Endothelial cell of umbilical vein (primary cell): ENCODE measurements around the gene KCNB1. TPM values are rescaled to one million over a fixed set of nuclear protein-coding genes. Genes with fewer than 3 reads are reported as not detected.

ENCODE experiments used
- BruUV-seq: library from RNA; stranded (reverse); fragments of 400-500 nt; replicated peaks from 2 replicates; lab custom pipeline; 2021; lab: Mats Ljungman, UMichigan
- CTCF ChIA-PET: fragments of 300-600, 350-600 bp; sonication (Branson Sonifier 250); formaldehyde crosslinking; loops from one replicate; lab custom pipeline; 2021; ENCODE audit warnings: antibody characterized with exemption, inconsistent platforms; lab: Charles Lee
- POLR2A ChIA-PET: fragments of 300-600, 350-600 bp; sonication (Branson Sonifier 250); formaldehyde crosslinking; loops from one replicate; lab custom pipeline; 2021; ENCODE audit warnings: antibody characterized with exemption, inconsistent platforms; lab: Charles Lee
- DNase-seq: peaks from one replicate; pipeline ENCODE4 v3.0.0-alpha.2; 2011; ENCODE audit warnings: low read depth, low spot score
- FAIRE-seq: peaks from 2 replicates; lab custom pipeline; 2011; peaks lifted over from hg19 to GRCh38; lab: Jason Lieb, UNC
- H2AFZ ChIP-seq: 2 replicates; pipeline ENCODE4 v1.6.0; 2012; ENCODE audit warnings: low read depth, low read length, control low read depth, inconsistent platforms
- H3K27ac ChIP-seq: 2 replicates; pipeline ENCODE4 v1.5.1; 2011; ENCODE audit warnings: low read depth, mild to moderate bottlenecking, control low read depth, low read length, moderate library complexity; ENCODE audit not compliant: insufficient read depth
- H3K27me3 ChIP-seq, 2 experiments: 2 replicates each; pipeline versions ENCODE4 v1.6.0 to v1.6.1; 2011; ENCODE audit warnings: low read length in 2 of 2, mixed read lengths in 1 of 2; ENCODE audit not compliant: control insufficient read depth in 2 of 2, insufficient read depth in 2 of 2
- H3K36me3 ChIP-seq, 2 experiments: 2 replicates in 1 of 2; 3 replicates in 1 of 2; pipeline ENCODE4 v1.5.1; 2011; ENCODE audit warnings: low read length in 2 of 2, mild to moderate bottlenecking in 1 of 2, moderate library complexity in 1 of 2; ENCODE audit not compliant: control insufficient read depth in 2 of 2, insufficient read depth in 2 of 2; ENCODE audit errors: extremely low read depth in 1 of 2
- H3K4me1 ChIP-seq: 3 replicates; pipeline ENCODE4 v1.5.1; 2011; ENCODE audit warnings: mild to moderate bottlenecking, low read length; ENCODE audit not compliant: control insufficient read depth, insufficient read depth; ENCODE audit errors: extremely low read depth
- H3K4me2 ChIP-seq: 2 replicates; pipeline ENCODE4 v1.6.1; 2011; ENCODE audit warnings: low read length, control low read depth, mixed read lengths; ENCODE audit not compliant: insufficient read depth
- H3K4me3 ChIP-seq, 3 experiments: fragments of 200-600 bp in 1 of 3; sonication (generic), shearing (Covaris generic) in 1 of 3; replicated peaks in 1 of 3; 2 replicates each; pipeline ENCODE4 v1.5.1; 2011 to 2016; ENCODE audit warnings: control low read depth in 3 of 3, low read length in 3 of 3, mild to moderate bottlenecking in 2 of 3, inconsistent platforms in 1 of 3, low read depth in 1 of 3, moderate library complexity in 1 of 3; ENCODE audit not compliant: insufficient read depth in 1 of 3
- H3K79me2 ChIP-seq: 2 replicates; pipeline ENCODE4 v1.6.0; 2012; ENCODE audit warnings: low read length, inconsistent platforms; ENCODE audit not compliant: control insufficient read depth, insufficient read depth
- H3K9ac ChIP-seq: replicated peaks from 2 replicates; pipeline ENCODE3; 2011; ENCODE audit warnings: low read length, control low read depth; ENCODE audit not compliant: insufficient read depth; ENCODE audit errors: extremely low read depth
- H3K9me1 ChIP-seq: replicated peaks from 3 replicates; pipeline ENCODE4 v1.6.0; 2011; ENCODE audit warnings: mild to moderate bottlenecking, low read length; ENCODE audit not compliant: control insufficient read depth, insufficient read depth; ENCODE audit errors: extremely low read depth
- H3K9me3 ChIP-seq: replicated peaks from 2 replicates; pipeline ENCODE4 v1.5.1; 2012; ENCODE audit warnings: low read length, inconsistent platforms; ENCODE audit not compliant: control insufficient read depth, insufficient read depth
- H4K20me1 ChIP-seq: replicated peaks from 2 replicates; pipeline ENCODE3; 2011; ENCODE audit warnings: mild to moderate bottlenecking, low read length; ENCODE audit not compliant: control insufficient read depth, insufficient read depth; ENCODE audit errors: extremely low read depth
- EZH2 ChIP-seq: IDR thresholded peaks from 2 replicates; pipeline ENCODE4 v1.6.1; 2012; ENCODE audit warnings: borderline replicate concordance, low read depth, mild to moderate bottlenecking, moderate library complexity, low read length, inconsistent platforms; ENCODE audit not compliant: severe bottlenecking
- FOS ChIP-seq: IDR thresholded peaks from 2 replicates; pipeline ENCODE4 v1.6.1; 2011; ENCODE audit warnings: mild to moderate bottlenecking, low read length, moderate library complexity, borderline replicate concordance; ENCODE audit not compliant: insufficient read depth
- GATA2 ChIP-seq: IDR thresholded peaks from 2 replicates; pipeline ENCODE4 v1.7.0; 2011; ENCODE audit warnings: low read depth, mild to moderate bottlenecking, moderate library complexity, mixed read lengths, low read length; ENCODE audit not compliant: insufficient read length, insufficient read depth
- JUN ChIP-seq: IDR thresholded peaks from 2 replicates; pipeline ENCODE4 v1.6.1; 2011; ENCODE audit warnings: borderline replicate concordance, low read depth; ENCODE audit not compliant: insufficient read length, insufficient read depth
- MYC ChIP-seq: IDR thresholded peaks from one replicate; pipeline ENCODE4 v1.6.1; 2011; ENCODE audit warnings: mild to moderate bottlenecking, low read depth, low read length
- POLR2A ChIP-seq: IDR thresholded peaks from 2 replicates; pipeline ENCODE4 v1.6.1; 2012; ENCODE audit warnings: low read depth, mild to moderate bottlenecking, control low read depth, low read length
- POLR2AphosphoS5 ChIP-seq: IDR thresholded peaks from 2 replicates; pipeline ENCODE4 v1.6.1; 2012; ENCODE audit warnings: low read depth, mild to moderate bottlenecking, control low read depth, low read length, moderate library complexity; ENCODE audit not compliant: insufficient read depth
- dilution Hi-C: fragments of 300-500 bp; cut with MboI; formaldehyde crosslinking; loops from one replicate; pipeline ENCODE4 v1.15.0; 2019; ENCODE audit warnings: low sequenced_read_pairs; ENCODE audit not compliant: extremely low pct_ligation_motif_present
- intact Hi-C: fragments of 100-400 bp; cut with micrococcal nuclease; formaldehyde crosslinking; loops from one replicate; pipeline ENCODE4 v1.10.0; 2022
- polyA plus RNA-seq, 4 experiments: library from polyadenylated mRNA; depleted of rRNA in 3 of 4; stranded (reverse) in 3 of 4; unstranded in 1 of 4; fragments of >200 nt; gene quantifications; 2 replicates each; pipeline versions ENCODE4 v1.2.1 to v1.2.3, GENCODE V29; 2011 to 2012; ENCODE audit warnings: missing spikeins in 1 of 4
- total RNA-seq: library from RNA; stranded (reverse); gene quantifications from 2 replicates; pipeline ENCODE4 v1.2.3, GENCODE V29; 2021
- TF ChIP-seq, protein P1 (sequence below), 2 donors: IDR thresholded peaks; 1 replicate in 1 of 2; 2 replicates in 1 of 2; pipeline ENCODE4 v1.5.1; 2011; ENCODE audit warnings: low read length in 2 of 2, mild to moderate bottlenecking in 2 of 2, moderate library complexity in 2 of 2, control low read depth in 1 of 2, inconsistent platforms in 1 of 2, low read depth in 1 of 2; ENCODE audit not compliant: insufficient read depth in 1 of 2; ENCODE audit errors: extremely low read depth in 1 of 2
- TF ChIP-seq, protein P2 (sequence below): IDR thresholded peaks from 2 replicates; pipeline ENCODE4 v1.6.1; 2011; ENCODE audit not compliant: insufficient read depth, insufficient read length

The KCNB1 gene
- total and polyA plus RNA-seq, 2 donors (not counting 3 experiments of a cell fraction or from before 2014, with no cell fraction given) = not detected

DNA sequence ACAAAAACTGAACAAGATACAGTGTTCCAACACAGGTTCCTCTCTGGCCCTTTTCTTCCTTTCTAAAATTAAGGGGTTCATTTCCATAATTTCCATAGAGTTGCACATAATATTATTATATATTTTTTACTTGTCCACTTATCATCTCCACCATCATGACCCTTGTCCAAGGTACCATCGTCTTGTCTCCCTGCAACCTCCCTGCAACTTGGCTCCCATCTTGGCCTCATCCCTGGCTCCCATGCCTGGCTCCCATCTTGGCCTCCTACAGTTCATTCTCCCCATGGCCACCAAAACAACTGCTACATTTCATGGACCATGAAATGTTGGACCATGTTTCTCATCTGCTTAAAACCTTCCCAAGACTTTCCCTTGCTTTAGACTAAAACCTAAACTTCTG, 3.1 kb upstream of the KCNB1 start:
- no peak for TF ChIP-seq POLR2A
- no peak for TF ChIP-seq MYC
- TF ChIP-seq POLR2AphosphoS5 = no peak
- TF ChIP-seq, protein P1, sequence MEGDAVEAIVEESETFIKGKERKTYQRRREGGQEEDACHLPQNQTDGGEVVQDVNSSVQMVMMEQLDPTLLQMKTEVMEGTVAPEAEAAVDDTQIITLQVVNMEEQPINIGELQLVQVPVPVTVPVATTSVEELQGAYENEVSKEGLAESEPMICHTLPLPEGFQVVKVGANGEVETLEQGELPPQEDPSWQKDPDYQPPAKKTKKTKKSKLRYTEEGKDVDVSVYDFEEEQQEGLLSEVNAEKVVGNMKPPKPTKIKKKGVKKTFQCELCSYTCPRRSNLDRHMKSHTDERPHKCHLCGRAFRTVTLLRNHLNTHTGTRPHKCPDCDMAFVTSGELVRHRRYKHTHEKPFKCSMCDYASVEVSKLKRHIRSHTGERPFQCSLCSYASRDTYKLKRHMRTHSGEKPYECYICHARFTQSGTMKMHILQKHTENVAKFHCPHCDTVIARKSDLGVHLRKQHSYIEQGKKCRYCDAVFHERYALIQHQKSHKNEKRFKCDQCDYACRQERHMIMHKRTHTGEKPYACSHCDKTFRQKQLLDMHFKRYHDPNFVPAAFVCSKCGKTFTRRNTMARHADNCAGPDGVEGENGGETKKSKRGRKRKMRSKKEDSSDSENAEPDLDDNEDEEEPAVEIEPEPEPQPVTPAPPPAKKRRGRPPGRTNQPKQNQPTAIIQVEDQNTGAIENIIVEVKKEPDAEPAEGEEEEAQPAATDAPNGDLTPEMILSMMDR (IDR thresholded peaks at IDR 0.05; ENCODE audit: extremely low read depth in 1 of 2, insufficient read depth in 1 of 2, low read depth in 1 of 2, low read length in 2 of 2) = no peak
- TF ChIP-seq, protein P2, sequence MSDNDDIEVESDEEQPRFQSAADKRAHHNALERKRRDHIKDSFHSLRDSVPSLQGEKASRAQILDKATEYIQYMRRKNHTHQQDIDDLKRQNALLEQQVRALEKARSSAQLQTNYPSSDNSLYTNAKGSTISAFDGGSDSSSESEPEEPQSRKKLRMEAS = no peak
- no peak for TF ChIP-seq FOS
- no peak for TF ChIP-seq EZH2
- TF ChIP-seq GATA2 = no peak
- no peak for TF ChIP-seq JUN
- no peaks in the 10 kb centered on the region for H3K9me1 ChIP-seq
- H3K27ac ChIP-seq = no peak overlapping the region
- no peaks in the 10 kb centered on the region for H4K20me1 ChIP-seq
- no peak overlapping the region for H3K4me2 ChIP-seq
- CTCF ChIA-PET = interaction anchor here (0.7 to 4.0 kb wide), 9 partner anchors 20 to 154 kb away, joined by 3 to 93 read pairs (median 7); no protein-coding TSS in a partner anchor
- no TSS peak for BruUV-seq
- H3K36me3 ChIP-seq = no peaks in the 10 kb centered on the region
- H2AFZ ChIP-seq = no peak overlapping the region
- POLR2A ChIA-PET = no interaction called here
- intact Hi-C loops = no loop called here
- no peak for DNase-seq
- H3K79me2 ChIP-seq = no peaks in the 10 kb centered on the region
- H3K9ac ChIP-seq = no peak overlapping the region
- dilution Hi-C loops = no loop called here
- no peak for FAIRE-seq
- no peaks in the 10 kb centered on the region for H3K9me3 ChIP-seq
- no peaks in the 10 kb centered on the region for H3K4me1 ChIP-seq
- peaks cover 16 to 19% of the 10 kb centered on the region in 2 experiments for H3K27me3 ChIP-seq
- no peak overlapping the region for H3K4me3 ChIP-seq
